Sigmoid colon (tissue), 7 donors: ENCODE results near the gene NBAS. TPM values are rescaled to one million over a fixed set of nuclear protein-coding genes. Genes with fewer than 3 reads are reported as not detected.

Experiments used
- DNase-seq: peaks from one replicate; pipeline ENCODE4 v3.0.0-alpha.2; 2019
- H3K27ac ChIP-seq, 4 donors: fragments of 200-600 bp; sonication (generic); one replicate each; pipeline ENCODE4 v1.5.1; 2016 to 2019; ENCODE audit warnings: mild to moderate bottlenecking in 1 of 4
- H3K27me3 ChIP-seq, 3 donors: fragments of 200-600 bp; sonication (generic); one replicate each; pipeline ENCODE4 v1.5.1; 2019; ENCODE audit warnings: mild to moderate bottlenecking in 1 of 3
- H3K36me3 ChIP-seq, 4 donors: fragments of 200-600 bp; sonication (generic); one replicate each; pipeline ENCODE4 v1.5.1; 2016 to 2019
- H3K4me1 ChIP-seq, 4 donors: fragments of 200-600 bp; sonication (generic); one replicate each; pipeline ENCODE4 v1.5.1; 2017 to 2019
- H3K4me3 ChIP-seq, 4 donors: fragments of 200-600 bp; sonication (generic); one replicate each; pipeline ENCODE4 v1.5.1; 2017 to 2019; ENCODE audit warnings: mild to moderate bottlenecking in 2 of 4, moderate library complexity in 1 of 4
- H3K9me3 ChIP-seq, 4 donors: fragments of 200-600 bp in 3 of 4; sonication (generic) in 3 of 4; one replicate each; pipeline versions ENCODE4 v1.5.1 to v1.6.1; 2013 to 2019
- EP300 ChIP-seq, 4 donors: sonication (generic); formaldehyde crosslinking; IDR thresholded peaks; one replicate each; pipeline ENCODE4 v1.6.1; 2017; ENCODE audit warnings: antibody characterized with exemption in 4 of 4
- POLR2A ChIP-seq, 2 donors: fragments of 450-650 bp; IDR thresholded peaks; one replicate each; pipeline ENCODE4 v1.6.1; 2016; ENCODE audit warnings: antibody characterized with exemption in 2 of 2, mild to moderate bottlenecking in 2 of 2, moderate library complexity in 2 of 2
- POLR2AphosphoS5 ChIP-seq, 4 donors: sonication (generic); formaldehyde crosslinking; IDR thresholded peaks; one replicate each; pipeline ENCODE4 v1.6.1; 2017; ENCODE audit warnings: antibody characterized with exemption in 4 of 4
- WGBS, 2 donors: extraction: QIAGEN DNeasy Blood & Tissue Kit; methylation state at CpG; one replicate each; pipeline ENCODE4 v1.1.7; 2013; 5-methylcytosine and 5-hydroxymethylcytosine counted together
- intact Hi-C: fragments of 100-400 bp; cut with DNase I; formaldehyde crosslinking; loops from one replicate; pipeline ENCODE4 v1.15.1; 2023
- polyA plus RNA-seq, 3 donors: library from polyadenylated mRNA; stranded (reverse); fragments of 200-250 nt; gene quantifications; one replicate each; pipeline ENCODE4 v1.2.3, GENCODE V29; 2013
- total RNA-seq, 4 donors: library from RNA; depleted of rRNA; stranded (reverse); fragments of >200 nt; gene quantifications; one replicate each; pipeline ENCODE4 v1.1.0, GENCODE V29; 2016
- TF ChIP-seq, protein P1 (sequence below), 4 experiments: fragments of 450-650 bp in 3 of 4; fragments of 200-600 bp in 1 of 4; IDR thresholded peaks; one replicate each; pipeline ENCODE4 v1.5.1; 2016 to 2019; ENCODE audit warnings: antibody characterized with exemption in 4 of 4, mild to moderate bottlenecking in 3 of 4, moderate library complexity in 2 of 4
- donor health status: healthy with polysubstance abuse.
- donor health status: Bipolar disorder and iron deficiency.
- donor health status: healthy.

Gene NBAS
- total and polyA plus RNA-seq, 7 donors, result 3.9 to 53.2 (median 41.9) TPM

DNA sequence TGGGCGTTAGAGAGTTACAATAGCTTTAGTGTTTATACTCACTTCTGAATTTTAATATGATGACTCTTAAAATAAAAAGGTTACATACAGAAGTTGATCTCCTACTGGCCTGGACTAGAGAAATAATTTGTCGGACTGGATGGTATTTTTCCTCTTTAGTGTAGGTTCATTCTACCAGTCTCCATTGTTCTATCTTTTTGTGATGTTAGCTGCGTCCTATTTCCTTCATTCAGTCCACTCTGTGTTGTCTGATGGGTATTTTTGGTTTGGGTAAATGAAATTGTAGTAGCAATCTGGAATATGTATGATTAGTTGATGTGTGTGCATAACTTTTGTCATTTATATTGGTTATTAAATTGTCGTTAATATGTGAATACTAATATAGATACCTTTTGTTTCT lies 35.8 kb upstream of the NBAS start:
- H3K27me3 ChIP-seq, result no peaks in the 10 kb centered on the region
- peaks cover 0 to 26% (median 20%) of the 10 kb centered on the region in 4 donors for H3K4me1 ChIP-seq
- 94% methylated on average over 4 of the region's 4 CpGs for WGBS, 2 donors
- intact Hi-C loops, result no loop called here
- no peak overlapping the region for H3K4me3 ChIP-seq
- H3K27ac ChIP-seq, result no peak overlapping the region
- no peak for DNase-seq
- H3K9me3 ChIP-seq, result no peaks in the 10 kb centered on the region
- peaks cover 10 to 74% (median 45%) of the 10 kb centered on the region in 4 donors for H3K36me3 ChIP-seq
- TF ChIP-seq POLR2AphosphoS5 (IDR thresholded peaks at IDR 0.05) (no peak), POLR2A (IDR thresholded peaks at IDR 0.05) (no peak), EP300 (IDR thresholded peaks at IDR 0.05) (no peak)
- TF ChIP-seq, protein P1, sequence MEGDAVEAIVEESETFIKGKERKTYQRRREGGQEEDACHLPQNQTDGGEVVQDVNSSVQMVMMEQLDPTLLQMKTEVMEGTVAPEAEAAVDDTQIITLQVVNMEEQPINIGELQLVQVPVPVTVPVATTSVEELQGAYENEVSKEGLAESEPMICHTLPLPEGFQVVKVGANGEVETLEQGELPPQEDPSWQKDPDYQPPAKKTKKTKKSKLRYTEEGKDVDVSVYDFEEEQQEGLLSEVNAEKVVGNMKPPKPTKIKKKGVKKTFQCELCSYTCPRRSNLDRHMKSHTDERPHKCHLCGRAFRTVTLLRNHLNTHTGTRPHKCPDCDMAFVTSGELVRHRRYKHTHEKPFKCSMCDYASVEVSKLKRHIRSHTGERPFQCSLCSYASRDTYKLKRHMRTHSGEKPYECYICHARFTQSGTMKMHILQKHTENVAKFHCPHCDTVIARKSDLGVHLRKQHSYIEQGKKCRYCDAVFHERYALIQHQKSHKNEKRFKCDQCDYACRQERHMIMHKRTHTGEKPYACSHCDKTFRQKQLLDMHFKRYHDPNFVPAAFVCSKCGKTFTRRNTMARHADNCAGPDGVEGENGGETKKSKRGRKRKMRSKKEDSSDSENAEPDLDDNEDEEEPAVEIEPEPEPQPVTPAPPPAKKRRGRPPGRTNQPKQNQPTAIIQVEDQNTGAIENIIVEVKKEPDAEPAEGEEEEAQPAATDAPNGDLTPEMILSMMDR (IDR thresholded peaks at IDR 0.05), result no peak

DNA sequence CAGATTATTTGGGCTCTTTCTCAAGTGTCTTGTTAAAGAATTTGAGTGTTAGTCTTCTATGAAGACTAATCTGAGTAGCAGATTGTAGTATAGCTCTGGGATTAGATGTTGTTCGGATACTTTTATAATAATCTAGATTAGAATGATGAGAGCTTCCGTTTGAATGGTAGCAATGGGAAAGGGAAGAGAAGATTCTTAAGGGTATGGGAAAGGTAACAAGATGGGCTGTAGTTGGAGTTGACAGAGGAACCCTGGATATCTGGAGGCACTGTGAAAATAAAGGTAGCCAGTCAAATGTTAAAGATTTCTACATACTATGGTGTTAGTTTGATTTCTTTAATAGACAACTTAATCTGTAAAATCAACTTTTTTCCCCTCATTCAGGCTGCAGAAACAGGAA lies 35.2 kb upstream of the NBAS start:
- Histone ChIP-seq H3K9me3 (no peaks in the 10 kb centered on the region), H3K27me3 (no peaks in the 10 kb centered on the region), H3K36me3 (peaks cover 10 to 68% (median 39%) of the 10 kb centered on the region in 4 donors), H3K4me1 (peaks cover 0 to 28% (median 21%) of the 10 kb centered on the region in 4 donors), H3K27ac (no peak overlapping the region), H3K4me3 (no peak overlapping the region)
- 91 to 92% methylated on average over 2 of the region's 2 CpGs for WGBS, 2 donors
- TF ChIP-seq POLR2A (IDR thresholded peaks at IDR 0.05) (no peak), POLR2AphosphoS5 (IDR thresholded peaks at IDR 0.05) (no peak), EP300 (IDR thresholded peaks at IDR 0.05) (no peak)
- TF ChIP-seq, protein P1 (IDR thresholded peaks at IDR 0.05), result no peak
- no peak for DNase-seq
- intact Hi-C loops, result no loop called here

DNA sequence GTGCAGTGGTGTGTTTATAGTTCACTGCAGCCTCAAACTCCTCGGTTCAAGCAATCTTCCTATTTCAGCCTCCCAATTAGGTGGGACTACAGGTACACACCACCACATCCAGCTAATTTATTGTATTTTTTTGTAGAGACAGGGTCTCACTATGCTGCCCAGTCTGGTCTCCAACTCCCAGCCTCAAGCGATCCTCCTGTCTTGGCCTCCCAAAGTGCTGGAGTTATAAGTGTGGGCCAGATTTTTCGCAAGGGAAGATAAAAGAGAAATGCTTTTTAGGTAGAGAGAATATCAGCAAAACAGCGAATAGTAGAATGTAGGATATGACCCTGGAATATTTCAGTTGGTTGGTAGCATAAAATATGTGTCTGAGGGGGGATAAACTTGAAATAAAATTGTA lies 34.8 kb upstream of the NBAS start:
- H3K4me3 ChIP-seq, result no peak overlapping the region
- peaks cover 10 to 64% (median 35%) of the 10 kb centered on the region in 4 donors for H3K36me3 ChIP-seq
- H3K27me3 ChIP-seq, result no peaks in the 10 kb centered on the region
- no peaks in the 10 kb centered on the region for H3K9me3 ChIP-seq
- no peak for DNase-seq
- intact Hi-C loops, result no loop called here
- peaks cover 0 to 32% (median 25%) of the 10 kb centered on the region in 4 donors for H3K4me1 ChIP-seq
- H3K27ac ChIP-seq, result no peak overlapping the region
- TF ChIP-seq EP300 (IDR thresholded peaks at IDR 0.05) (no peak), POLR2AphosphoS5 (IDR thresholded peaks at IDR 0.05) (no peak), POLR2A (IDR thresholded peaks at IDR 0.05) (no peak)
- TF ChIP-seq, protein P1 (IDR thresholded peaks at IDR 0.05), result no peak
- 97 to 98% methylated on average over 4 of the region's 4 CpGs for WGBS, 2 donors

DNA sequence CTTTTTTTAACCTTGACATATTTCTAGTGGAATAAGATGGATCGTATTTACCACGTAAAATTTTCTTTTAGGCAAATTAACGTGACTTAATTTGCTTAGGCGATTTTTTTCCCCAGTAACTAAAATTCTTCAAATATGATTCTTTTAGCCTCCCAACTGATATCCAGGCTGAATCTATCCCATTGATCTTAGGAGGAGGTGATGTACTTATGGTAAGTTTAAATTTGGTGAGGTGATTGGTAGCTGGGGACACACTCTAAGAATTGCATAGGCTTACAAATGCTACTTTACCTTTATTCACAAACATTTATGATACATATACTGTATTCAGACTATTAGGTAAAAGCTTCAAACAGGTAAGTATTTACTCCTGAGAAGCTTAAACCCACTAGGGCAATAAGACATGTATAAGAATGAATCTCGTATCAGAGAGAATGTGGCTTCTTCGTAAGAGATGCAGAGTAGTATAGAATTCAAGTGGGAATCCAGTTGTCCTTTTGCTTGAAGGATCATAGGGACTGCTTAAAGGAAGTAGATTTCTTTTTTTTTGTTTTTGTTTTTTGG lies 34.3 kb upstream of the NBAS start:
- Histone ChIP-seq H3K27ac (no peak overlapping the region), H3K9me3 (no peaks in the 10 kb centered on the region), H3K27me3 (no peaks in the 10 kb centered on the region), H3K36me3 (peaks cover 10 to 59% (median 32%) of the 10 kb centered on the region in 4 donors), H3K4me3 (no peak overlapping the region), H3K4me1 (peaks cover 0 to 33% (median 26%) of the 10 kb centered on the region in 4 donors)
- DNase-seq, result no peak
- 96 to 98% methylated on average over 6 of the region's 6 CpGs for WGBS, 2 donors
- TF ChIP-seq EP300 (IDR thresholded peaks at IDR 0.05) (no peak), POLR2A (IDR thresholded peaks at IDR 0.05) (no peak), POLR2AphosphoS5 (IDR thresholded peaks at IDR 0.05) (no peak)
- TF ChIP-seq, protein P1 (IDR thresholded peaks at IDR 0.05), result no peak
- intact Hi-C loops, result no loop called here
